ENCODE results near the gene ADH1A.

GRCh38 chr4:99321241-99322191 lies 30.7 kb upstream of the ADH1A start, which contains the start of gene ADH1B:
- no peak for TF ChIP-seq CTCF (conservative IDR thresholded peaks at IDR 0.05; ENCODE audit: low read length)
- TF ChIP-seq EZH2phosphoT487 (IDR thresholded peaks at IDR 0.05; ENCODE audit: borderline replicate concordance, low read depth, low read length) = no peak

Data from OCI-LY7 (cell line).